ENCODE results near the gene CACNA1H. TPM values are rescaled to one million over a fixed set of nuclear protein-coding genes. Genes with fewer than 3 reads are reported as not detected.
A peak's percentile ranks its signal among the peaks of the same experiment; 100 is the strongest.

The CACNA1H gene
- total and polyA plus RNA-seq, 3 donors from 2014 or later, result 41.1 to 69.0 (median 55.9) TPM

DNA sequence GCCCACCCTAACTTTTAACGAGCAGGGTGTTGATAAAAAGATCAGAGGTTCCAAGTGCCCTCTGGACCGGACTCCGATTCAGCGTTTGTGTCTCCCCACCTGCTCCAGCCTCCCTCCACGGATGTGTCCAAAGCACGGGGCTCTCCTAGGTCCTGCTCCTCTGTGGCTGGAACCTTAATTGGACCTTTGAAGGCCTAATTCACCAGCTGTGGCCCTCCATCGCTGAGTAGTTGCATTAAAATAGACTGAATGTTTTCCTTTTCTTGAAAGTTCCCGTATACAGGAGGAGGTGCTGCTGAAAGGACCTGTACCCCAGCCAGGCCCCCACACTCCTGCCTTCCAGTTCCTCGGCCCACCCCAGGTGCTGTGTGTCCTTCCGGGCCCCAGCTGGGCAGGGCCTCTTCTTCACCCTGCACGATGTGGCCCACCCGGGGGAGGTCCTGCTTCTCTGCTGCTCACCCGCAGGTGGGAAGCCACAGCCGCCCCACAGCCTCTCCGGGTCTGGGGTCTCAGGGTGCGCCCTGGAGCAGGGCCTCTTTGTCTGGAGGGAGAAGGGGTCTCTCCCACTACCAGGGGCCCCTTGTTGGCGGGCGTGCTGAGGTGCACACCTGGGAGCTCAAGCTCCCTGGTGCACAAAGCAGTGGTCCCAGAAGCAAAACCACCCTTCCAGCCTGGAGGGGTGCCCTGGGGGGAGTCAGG, 1.3 kb upstream of the CACNA1H start:
- H3K27me3 ChIP-seq, result no peaks in the 10 kb centered on the region
- no peaks in the 10 kb centered on the region for H3K9me3 ChIP-seq
- peaks cover 20% of the 10 kb centered on the region for H3K4me1 ChIP-seq
- DNase-seq, result no peak
- peak overlapping the region in 1 of 2 donors; percentile 50 for H3K4me3 ChIP-seq
- H3K27ac ChIP-seq, result peak overlapping the region; percentile 55 to 72
- TF ChIP-seq POLR2A (IDR thresholded peaks at IDR 0.05), result no peak
- TF ChIP-seq, protein P1, sequence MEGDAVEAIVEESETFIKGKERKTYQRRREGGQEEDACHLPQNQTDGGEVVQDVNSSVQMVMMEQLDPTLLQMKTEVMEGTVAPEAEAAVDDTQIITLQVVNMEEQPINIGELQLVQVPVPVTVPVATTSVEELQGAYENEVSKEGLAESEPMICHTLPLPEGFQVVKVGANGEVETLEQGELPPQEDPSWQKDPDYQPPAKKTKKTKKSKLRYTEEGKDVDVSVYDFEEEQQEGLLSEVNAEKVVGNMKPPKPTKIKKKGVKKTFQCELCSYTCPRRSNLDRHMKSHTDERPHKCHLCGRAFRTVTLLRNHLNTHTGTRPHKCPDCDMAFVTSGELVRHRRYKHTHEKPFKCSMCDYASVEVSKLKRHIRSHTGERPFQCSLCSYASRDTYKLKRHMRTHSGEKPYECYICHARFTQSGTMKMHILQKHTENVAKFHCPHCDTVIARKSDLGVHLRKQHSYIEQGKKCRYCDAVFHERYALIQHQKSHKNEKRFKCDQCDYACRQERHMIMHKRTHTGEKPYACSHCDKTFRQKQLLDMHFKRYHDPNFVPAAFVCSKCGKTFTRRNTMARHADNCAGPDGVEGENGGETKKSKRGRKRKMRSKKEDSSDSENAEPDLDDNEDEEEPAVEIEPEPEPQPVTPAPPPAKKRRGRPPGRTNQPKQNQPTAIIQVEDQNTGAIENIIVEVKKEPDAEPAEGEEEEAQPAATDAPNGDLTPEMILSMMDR (IDR thresholded peaks at IDR 0.05), result no peak
- WGBS, 2 donors, result 40 to 52% methylated on average over 1 to 18 of the region's 18 CpGs
- no peaks in the 10 kb centered on the region for H3K36me3 ChIP-seq (ENCODE audit: low read depth, missing control alignments)
- intact Hi-C loops (cut with DNase I; ENCODE audit: low total_unique reads), result no loop called here

- Histone ChIP-seq H3K9me3 (no peaks in the 10 kb centered on the region), H3K4me3 (peak overlapping the region; percentile 40 to 50), H3K36me3 (ENCODE audit: low read depth, missing control alignments) (no peaks in the 10 kb centered on the region), H3K27ac (peak overlapping the region; percentile 55 to 72), H3K27me3 (no peaks in the 10 kb centered on the region), H3K4me1 (peaks cover 23% of the 10 kb centered on the region)
- WGBS, 2 donors, result 7 to 8% methylated on average over 2 to 18 of the region's 40 CpGs
- DNase-seq, result no peak
- TF ChIP-seq, protein P1 (IDR thresholded peaks at IDR 0.05), result no peak
- no peak for TF ChIP-seq POLR2A (IDR thresholded peaks at IDR 0.05)
- intact Hi-C loops (cut with DNase I; ENCODE audit: low total_unique reads), result no loop called here
Measured at GRCh38 chr16:1152123-1152638, 725 bp upstream of the CACNA1H start.

- no peak for TF ChIP-seq POLR2A (IDR thresholded peaks at IDR 0.05)
- TF ChIP-seq, protein P1 (IDR thresholded peaks at IDR 0.05), result no peak
- no peaks in the 10 kb centered on the region for H3K27me3 ChIP-seq
- H3K9me3 ChIP-seq, result no peaks in the 10 kb centered on the region
- peak overlapping the region; percentile 80 to 83 for H3K27ac ChIP-seq
- H3K4me3 ChIP-seq, result peak overlapping the region; percentile 56 to 59
- 2 to 3% methylated on average over 16 to 41 of the region's 94 CpGs for WGBS, 2 donors
- H3K36me3 ChIP-seq (ENCODE audit: low read depth, missing control alignments), result no peaks in the 10 kb centered on the region
- intact Hi-C loops (cut with DNase I; ENCODE audit: low total_unique reads), result no loop called here
- DNase-seq, result no peak
- peaks cover 34% of the 10 kb centered on the region for H3K4me1 ChIP-seq
Measured at GRCh38 chr16:1153480-1154160, 714 bp downstream of the CACNA1H start.

- 25 to 31% methylated on average over 17 to 30 of the region's 31 CpGs for WGBS, 2 donors
- Histone ChIP-seq H3K4me1 (peaks cover 41% of the 10 kb centered on the region), H3K9me3 (no peaks in the 10 kb centered on the region), H3K36me3 (ENCODE audit: low read depth, missing control alignments) (no peaks in the 10 kb centered on the region), H3K27me3 (no peaks in the 10 kb centered on the region), H3K4me3 (peak overlapping the region; percentile 56 to 59), H3K27ac (peak overlapping the region; percentile 80 to 83)
- intact Hi-C loops (cut with DNase I; ENCODE audit: low total_unique reads), result no loop called here
- no peak for DNase-seq
- TF ChIP-seq, protein P1 (IDR thresholded peaks at IDR 0.05), result no peak
Measured at GRCh38 chr16:1154291-1154886, 1.5 kb downstream of the CACNA1H start.

Measured in testis (tissue), 3 donors.